GM12873 (cell line): Measurements from ENCODE around the gene MED16.

Experiments
- CTCF ChIP-seq: IDR thresholded peaks from 2 replicates; pipeline ENCODE4 v1.5.1; 2012; ENCODE audit warnings: low read depth, mild to moderate bottlenecking, moderate library complexity, low read length, control low read depth; ENCODE audit not compliant: insufficient read depth; ENCODE audit errors: missing control alignments

Gene MED16

GRCh38 chr19:913080-913748 is 20.2 kb upstream of the MED16 start, which contains the start of gene R3HDM4:
Gene R3HDM4 (minus strand): TSS chr19:913219. CDS start chr19:913157, 62 bp downstream.
- TF ChIP-seq CTCF: no peak

- TF ChIP-seq CTCF: no peak
Measured at GRCh38 chr19:912181-913079, 19.4 kb upstream of the MED16 start.

- TF ChIP-seq CTCF: no peak
Measured at GRCh38 chr19:911197-912033, 18.4 kb upstream of the MED16 start.

DNA sequence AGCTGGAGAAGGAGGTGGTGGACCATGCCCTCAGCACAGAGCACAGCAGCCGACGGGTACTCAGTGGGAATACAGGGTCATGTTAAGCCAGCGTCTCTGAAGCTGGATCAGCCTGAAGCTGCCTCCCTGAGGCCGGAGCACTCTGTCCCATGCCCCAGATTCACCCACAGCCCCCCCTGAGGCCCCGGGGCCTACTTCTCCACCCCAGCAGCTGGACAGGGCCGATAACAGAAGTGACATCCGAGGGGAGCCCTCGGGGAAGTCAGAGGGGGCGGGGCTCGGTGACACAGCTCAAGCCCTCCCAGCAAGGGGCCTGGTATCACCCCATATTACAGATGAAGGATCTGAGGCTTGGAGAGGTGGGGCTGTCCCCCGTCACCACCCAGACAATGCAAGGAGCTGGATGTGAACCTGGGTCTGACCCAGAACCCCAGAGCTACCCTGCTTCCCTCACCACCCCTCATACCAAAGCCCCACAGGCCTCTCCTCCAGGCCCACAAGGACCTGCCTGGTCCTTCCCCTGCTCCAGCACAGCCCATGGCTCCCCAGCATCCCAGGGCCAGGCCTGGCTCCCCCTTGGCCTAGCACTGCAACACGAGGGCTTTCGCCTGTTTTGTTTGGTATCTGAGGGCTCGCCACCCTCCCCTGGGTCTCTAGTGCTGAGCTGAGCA is 14.3 kb upstream of the MED16 start:
- TF ChIP-seq CTCF: no peak

GRCh38 chr19:906480-906879 is 13.5 kb upstream of the MED16 start:
- no peak for TF ChIP-seq CTCF

GRCh38 chr19:904545-904944 is 11.6 kb upstream of the MED16 start:
- no peak for TF ChIP-seq CTCF
